SK-N-SH treated with all-trans-retinoic acid at 6 μM for 48 hours (cell line): ENCODE results near the gene ZNF217.

ENCODE experiments used
- ISL1 ChIP-seq: fragments of 250-450 bp; sonication (Bioruptor Pico); IDR thresholded peaks from 2 replicates; pipeline ENCODE4 v2.1.2; 2022; ENCODE audit warnings: mild to moderate bottlenecking, moderate library complexity
- PATZ1 ChIP-seq: fragments of 250-450 bp; sonication (Bioruptor Pico); IDR thresholded peaks from 2 replicates; pipeline ENCODE4 v1.8.0; 2020; ENCODE audit warnings: mild to moderate bottlenecking, moderate library complexity, borderline replicate concordance
- SNAI2 ChIP-seq: fragments of 250-450 bp; sonication (Bioruptor Pico); IDR thresholded peaks from 2 replicates; pipeline ENCODE4 v1.5.0; 2020; ENCODE audit warnings: mild to moderate bottlenecking, moderate library complexity
- ZFP3 ChIP-seq: fragments of 250-450 bp; sonication (Bioruptor Pico); IDR thresholded peaks from 2 replicates; pipeline ENCODE4 v1.5.0; 2020; ENCODE audit warnings: mild to moderate bottlenecking, moderate library complexity

DNA sequence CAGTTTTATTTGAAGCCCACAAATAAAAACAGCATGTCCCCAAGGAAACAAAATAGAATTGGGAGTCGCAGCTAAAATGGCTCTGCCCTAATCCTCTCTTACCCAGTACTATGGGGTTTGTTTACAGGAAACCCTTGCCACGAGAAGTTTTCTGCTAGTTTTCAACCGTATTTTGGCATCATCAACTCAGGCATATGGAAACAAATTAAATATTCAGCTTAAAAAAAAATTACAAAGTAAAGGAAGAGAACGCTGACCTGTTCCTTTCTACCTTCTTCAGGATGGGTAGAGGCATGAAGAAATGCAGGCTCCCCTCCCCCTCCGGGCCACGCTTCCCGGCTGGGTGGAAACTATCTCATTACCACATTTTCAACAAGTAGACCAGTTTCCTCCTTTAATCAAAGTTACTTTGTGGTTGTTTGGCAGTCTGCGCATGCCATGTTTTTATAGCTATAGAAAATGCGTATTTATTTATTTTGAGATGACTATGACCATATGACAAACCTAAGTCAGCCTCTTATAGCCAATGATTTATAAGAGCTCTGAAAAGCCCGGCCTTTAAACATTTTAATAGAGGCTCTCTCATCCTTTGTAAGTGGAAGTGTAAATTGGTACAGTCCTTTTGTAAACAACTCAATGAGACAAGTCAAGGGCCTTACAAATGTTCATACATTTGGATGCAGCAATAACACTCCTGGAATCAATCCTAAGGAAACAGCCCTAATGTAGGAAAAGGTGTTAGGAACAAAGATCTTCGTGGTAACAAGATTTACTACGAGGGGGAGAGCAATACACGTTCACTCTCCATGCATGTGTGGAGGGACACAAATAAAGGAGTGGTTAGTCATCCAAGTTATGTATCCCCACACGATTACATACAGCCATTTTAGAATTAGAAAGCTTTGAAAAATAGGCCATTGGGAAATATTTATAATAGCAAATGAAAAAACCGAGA, 16.1 kb upstream of the ZNF217 start:
- TF ChIP-seq ISL1 (CRISPR knock-in tag) (no peak), SNAI2 (no peak), PATZ1 (CRISPR knock-in tag) (no peak), ZFP3 (CRISPR knock-in tag) (no peak)
